WERI-Rb-1 (cell line): Measurements from ENCODE around the gene ZNF853.
A peak's percentile ranks its signal among the peaks of the same experiment; 100 is the strongest.
"Not testable (repeated sequence)": the region's sequence is repeated elsewhere in the genome, so short reads cannot be mapped to it uniquely, and the experiment has no call there.

Source experiments
- DNase-seq: peaks from one replicate; pipeline ENCODE4 v3.0.0-alpha.2; 2020
- H3K27ac ChIP-seq: fragments of 250-450 bp; sonication (Bioruptor Pico); 2 replicates; pipeline ENCODE4 v1.5.1; 2020; ENCODE audit warnings: mild to moderate bottlenecking, moderate library complexity
- H3K27me3 ChIP-seq: fragments of 250-450 bp; sonication (Bioruptor Pico); 2 replicates; pipeline ENCODE4 v1.5.1; 2021; ENCODE audit warnings: mild to moderate bottlenecking, low read depth, moderate library complexity; ENCODE audit not compliant: insufficient read depth, severe bottlenecking
- H3K36me3 ChIP-seq: fragments of 250-450 bp; sonication (Bioruptor Pico); 2 replicates; pipeline ENCODE4 v1.5.1; 2020; ENCODE audit warnings: mild to moderate bottlenecking, moderate library complexity
- H3K4me3 ChIP-seq: 2 replicates; pipeline ENCODE4 v1.5.1; 2011; ENCODE audit warnings: low read depth, mild to moderate bottlenecking, control low read depth, low read length
- H3K9me3 ChIP-seq: fragments of 250-450 bp; sonication (Bioruptor Pico); 2 replicates; pipeline ENCODE4 v1.5.1; 2021; ENCODE audit warnings: mild to moderate bottlenecking, moderate library complexity; ENCODE audit not compliant: severe bottlenecking
- CTCF ChIP-seq: IDR thresholded peaks from 2 replicates; pipeline ENCODE4 v1.5.1; 2011; ENCODE audit warnings: low read depth, mild to moderate bottlenecking, control low read depth, inconsistent platforms, low read length

ZNF853 gene

GRCh38 chr7:6654842-6655610 lies 39.6 kb downstream of the ZNF853 start:
- Histone ChIP-seq H3K9me3 (peaks cover 10% of the 10 kb centered on the region), H3K4me3 (no peak overlapping the region), H3K27ac (no peak overlapping the region), H3K36me3 (peaks cover 43% of the 10 kb centered on the region), H3K27me3 (no peaks in the 10 kb centered on the region)
- DNase-seq = peak; percentile 5
- no peak for TF ChIP-seq CTCF

GRCh38 chr7:6655636-6656385 lies 40.4 kb downstream of the ZNF853 start:
- H3K27ac ChIP-seq = no peak overlapping the region
- peak; percentile 6 for DNase-seq
- H3K27me3 ChIP-seq = no peaks in the 10 kb centered on the region
- no peak for TF ChIP-seq CTCF
- peaks cover 10% of the 10 kb centered on the region for H3K9me3 ChIP-seq
- peaks cover 35% of the 10 kb centered on the region for H3K36me3 ChIP-seq
- no peak overlapping the region for H3K4me3 ChIP-seq

GRCh38 chr7:6656413-6656812 lies 41.0 kb downstream of the ZNF853 start:
- H3K36me3 ChIP-seq = peaks cover 29% of the 10 kb centered on the region
- no peak for DNase-seq

GRCh38 chr7:6658618-6659345 lies 43.4 kb downstream of the ZNF853 start:
- TF ChIP-seq CTCF = no peak
- no peak for DNase-seq
- Histone ChIP-seq H3K27me3 (no peaks in the 10 kb centered on the region), H3K27ac (no peak overlapping the region), H3K36me3 (peaks cover 15% of the 10 kb centered on the region), H3K4me3 (peak overlapping the region; percentile 37), H3K9me3 (no peaks in the 10 kb centered on the region)

More at GRCh38 chr7:6656413-6656812, 41.0 kb downstream of the ZNF853 start:
- Histone ChIP-seq H3K4me3 (no peak overlapping the region), H3K9me3 (peaks cover 10% of the 10 kb centered on the region), H3K27ac (no peak overlapping the region), H3K27me3 (no peaks in the 10 kb centered on the region)
- no peak for TF ChIP-seq CTCF

- not testable (repeated sequence) for H3K27me3 ChIP-seq, H3K4me3 ChIP-seq, H3K36me3 ChIP-seq, DNase-seq, H3K27ac ChIP-seq
- peaks cover 38% of the 10 kb centered on the region for H3K9me3 ChIP-seq
Observed at GRCh38 chr7:6670851-6671250, 55.4 kb downstream of the ZNF853 start.
